Activated CD4-positive, CD25-positive, alpha-beta regulatory T cell treated with anti-CD3 and anti-CD28 coated beads, Interleukin-2, amount 50 U/mL, for 16 hours (primary cell): ENCODE measurements around the gene CSK.

Experiments
- DNase-seq: peaks from one replicate; pipeline ENCODE4 v3.0.0-alpha.2; 2020; ENCODE audit warnings: low read depth, low spot score

The CSK gene

GRCh38 chr15:74842581-74843444 is 60.9 kb downstream of the CSK start, which contains the start of gene ULK3:
TSS of gene ULK3 (minus strand) at chr15:74843156. CDS start at chr15:74843105, 51 bp downstream.
- peak; percentile 84 for DNase-seq

GRCh38 chr15:74843445-74843828 is 61.6 kb downstream of the CSK start:
- no peak for DNase-seq

- DNase-seq, result no peak
Observed at GRCh38 chr15:74843891-74844299, 62.0 kb downstream of the CSK start.

- DNase-seq, result no peak
Observed at GRCh38 chr15:74844319-74845207, 62.7 kb downstream of the CSK start.

DNA sequence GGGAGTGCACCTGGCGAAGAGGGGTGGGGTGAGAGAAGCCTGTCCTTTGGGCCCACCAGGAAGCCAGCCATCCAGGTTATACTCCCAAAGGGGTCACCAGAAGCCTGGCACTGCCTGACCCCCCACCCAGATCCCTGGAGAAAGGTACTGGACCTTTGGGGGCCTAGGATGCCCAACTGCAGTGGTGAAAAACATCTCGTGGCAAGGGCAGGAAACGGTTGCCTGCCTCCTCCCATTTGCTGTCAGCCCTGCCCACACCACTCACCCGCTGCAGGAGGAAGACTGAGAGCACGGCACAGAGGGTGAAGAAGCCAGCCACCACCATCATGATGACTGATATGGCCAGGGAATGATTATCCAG is 63.3 kb downstream of the CSK start:
- DNase-seq, result peak; percentile 28

GRCh38 chr15:74845581-74845980 is 63.7 kb downstream of the CSK start:
- no peak for DNase-seq

GRCh38 chr15:74847432-74847831 is 65.6 kb downstream of the CSK start:
- DNase-seq, result no peak

- DNase-seq, result no peak
Observed at GRCh38 chr15:74850393-74850792, 68.5 kb downstream of the CSK start.

DNA sequence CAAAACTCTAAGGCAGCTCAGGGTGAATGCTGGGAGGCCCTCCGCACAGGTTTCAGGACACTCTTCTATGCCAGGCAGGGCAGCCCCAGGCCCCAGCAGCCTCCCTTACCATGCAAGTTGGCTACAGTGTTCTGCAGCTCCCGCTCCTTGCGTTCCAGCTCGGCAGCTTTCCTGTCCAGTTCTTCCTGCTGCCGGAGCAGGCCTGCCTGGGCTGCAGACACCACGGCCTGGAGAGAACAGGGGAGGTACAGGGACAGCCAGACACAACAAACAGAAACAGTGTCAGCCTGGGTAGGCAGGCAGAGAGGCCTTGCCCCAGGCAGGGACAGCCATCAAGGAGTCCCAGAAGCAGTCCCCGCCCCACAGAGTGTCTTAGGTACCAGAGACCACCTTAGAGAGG is 70.1 kb downstream of the CSK start:
- no peak for DNase-seq
